GM19324 (cell line): Measurements from ENCODE around the gene STAU1.
A peak's percentile ranks its signal among the peaks of the same experiment; 100 is the strongest.
"Not testable (repeated sequence)": the region's sequence is repeated elsewhere in the genome, so short reads cannot be mapped to it uniquely, and the experiment has no call there.

Experiments used
- ATAC-seq: cut with Tn5 transposase; IDR thresholded peaks from one replicate; pipeline ENCODE4 v1.9.1; 2021; ENCODE audit warnings: mild to moderate bottlenecking, moderate library complexity; ENCODE audit not compliant: unreplicated experiment, low FRiP score

Gene STAU1

DNA sequence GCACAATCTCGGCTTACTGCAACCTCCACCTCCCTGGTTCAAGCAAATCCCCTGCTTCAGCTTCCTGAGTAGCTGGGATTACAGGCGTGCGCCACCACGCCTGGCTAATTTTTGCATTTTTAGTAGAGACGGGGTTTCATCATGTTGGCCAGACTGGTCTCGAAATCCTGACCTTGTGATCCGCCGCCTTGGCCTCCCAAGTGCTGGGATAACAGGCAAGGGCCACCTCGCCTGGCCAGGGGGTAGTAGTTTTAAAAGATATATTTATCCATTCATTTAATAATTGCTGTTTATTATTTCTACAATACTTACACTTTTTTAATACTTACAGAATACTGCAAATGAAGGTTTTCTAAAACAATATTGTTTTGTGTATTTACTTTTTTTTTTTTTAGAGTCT, 15.6 kb upstream of the STAU1 start:
- no peak for ATAC-seq

DNA sequence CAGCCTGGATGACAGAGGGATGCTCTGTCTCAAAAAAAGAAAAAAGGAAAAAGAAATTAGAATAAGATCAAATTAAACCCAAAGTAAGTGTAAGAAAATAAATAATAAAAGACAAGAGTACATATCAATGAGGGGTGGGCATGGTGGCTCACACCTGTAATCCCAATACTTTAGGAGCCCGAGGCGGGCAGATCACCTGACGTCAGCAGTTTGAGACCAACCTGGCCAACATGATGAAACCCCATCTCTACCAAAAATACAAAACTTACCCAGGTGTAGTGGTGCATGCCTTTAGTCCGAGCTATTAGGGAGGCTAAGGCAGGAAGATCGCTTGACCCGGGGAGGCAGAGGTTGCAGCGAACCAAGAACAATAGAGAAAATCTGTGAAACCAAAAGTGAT, 14.9 kb upstream of the STAU1 start:
- no peak for ATAC-seq

DNA sequence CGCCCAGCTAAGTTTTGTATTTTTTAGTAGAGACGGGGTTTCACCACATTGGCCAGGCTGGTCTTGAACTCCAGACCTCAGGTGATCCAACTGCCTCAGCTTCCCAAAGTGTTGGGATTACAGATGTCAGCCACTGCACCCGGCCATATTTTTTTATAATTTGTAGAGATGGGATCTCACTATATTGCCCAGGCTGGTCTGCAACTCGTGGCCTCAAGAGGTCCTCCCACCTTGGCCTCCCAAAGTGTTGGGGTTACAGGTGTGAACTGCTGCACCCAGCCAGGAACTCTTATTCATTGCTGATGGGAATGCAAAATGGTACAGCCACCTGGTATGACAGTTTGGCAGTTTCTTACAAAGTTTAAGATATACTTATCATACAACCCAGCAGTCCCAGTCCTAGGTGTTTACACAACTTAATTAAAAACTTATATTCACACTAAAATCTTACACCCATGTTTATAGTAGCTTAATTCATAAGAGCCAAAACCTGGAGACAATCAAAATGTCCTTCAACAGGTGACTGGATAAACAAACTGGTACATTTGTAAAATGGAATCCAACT, 11.7 kb upstream of the STAU1 start:
- no peak for ATAC-seq

DNA sequence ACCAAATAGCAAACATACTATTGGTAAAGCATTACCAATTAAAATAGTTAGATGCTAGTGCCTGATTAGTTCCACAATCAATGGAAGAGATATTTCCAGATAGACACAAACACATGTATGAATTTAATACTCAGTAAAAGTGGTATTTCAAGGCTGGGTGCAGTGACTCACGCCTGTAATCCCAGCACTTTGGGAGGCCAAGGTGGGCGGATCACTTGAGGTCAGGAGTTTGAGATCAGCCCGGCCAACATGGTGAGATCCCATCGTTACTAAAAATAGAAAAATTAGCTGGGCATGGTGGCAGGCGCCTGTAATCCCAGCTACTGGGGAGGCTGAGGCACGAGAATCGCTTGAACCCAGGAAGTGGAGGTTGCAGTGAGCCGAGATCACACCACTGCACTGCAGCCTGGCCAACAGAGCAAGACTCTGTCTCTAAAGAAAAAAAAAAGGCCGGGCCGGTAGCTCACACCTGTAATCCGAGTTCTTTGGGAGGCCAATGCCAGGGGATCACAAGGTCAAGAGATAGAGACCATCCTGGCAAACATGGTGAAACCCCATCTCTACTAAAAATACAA, 4.9 kb upstream of the STAU1 start:
- ATAC-seq: not testable (repeated sequence)

DNA sequence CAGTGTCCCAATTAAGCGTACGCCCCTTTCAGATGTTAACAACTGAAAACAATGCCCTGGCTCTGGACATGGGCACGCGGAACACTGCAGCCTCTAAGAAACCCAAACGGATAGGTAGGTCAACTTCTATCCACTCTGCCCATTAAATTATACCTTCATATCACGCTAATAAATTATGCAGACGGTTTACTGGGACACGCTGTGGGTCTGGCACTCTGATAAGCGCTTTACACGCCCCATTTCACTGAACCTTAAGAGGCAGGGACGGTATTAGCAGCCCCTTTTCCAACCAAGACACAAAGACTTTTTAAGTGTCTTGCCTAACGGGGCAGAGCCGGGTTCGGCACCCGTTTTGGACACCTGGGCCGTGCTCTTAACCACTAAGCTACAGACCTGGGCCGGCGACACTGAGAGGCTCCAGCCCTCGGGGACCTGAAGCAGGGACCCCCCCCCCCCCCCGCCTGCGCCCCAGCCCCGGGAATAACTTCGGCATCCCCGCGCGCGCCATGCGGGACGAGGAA, 744 bp downstream of the STAU1 start:
- ATAC-seq: peak; percentile 3

DNA sequence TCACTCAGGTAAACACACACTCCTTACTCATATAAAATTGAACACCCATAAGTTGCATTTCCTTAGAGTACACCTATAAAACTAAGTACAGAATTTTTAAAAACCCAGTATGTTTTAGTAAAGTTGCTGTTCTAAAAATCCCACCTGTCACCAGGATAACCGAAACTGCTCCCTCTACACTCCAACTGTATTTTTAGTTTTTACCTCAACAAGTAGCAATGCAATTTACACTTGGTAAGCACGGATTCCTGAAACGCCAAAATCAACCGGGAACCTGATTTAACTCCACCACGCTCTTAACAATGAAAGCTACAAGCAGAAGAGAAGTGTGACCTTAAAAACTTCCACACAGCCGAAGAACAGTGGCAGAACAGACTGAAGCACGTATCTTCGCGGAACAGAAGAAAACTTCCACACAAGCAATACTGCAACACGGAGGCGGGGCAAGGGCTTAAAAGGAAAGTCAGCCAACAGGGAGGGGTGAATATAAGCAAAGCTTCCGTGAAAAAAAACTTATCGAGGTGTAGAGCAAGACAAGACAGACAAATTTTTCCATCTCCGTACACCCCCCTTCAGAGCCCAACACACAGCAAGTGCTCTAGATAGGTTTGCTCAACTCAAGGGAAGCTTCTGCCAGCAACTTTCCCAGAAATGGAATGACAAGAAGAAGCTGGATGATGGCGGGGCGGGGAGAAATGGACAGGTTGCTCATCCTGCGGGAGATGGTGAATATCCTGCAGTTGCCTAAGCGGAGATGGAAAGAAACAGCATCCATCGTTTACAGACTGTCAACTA, 1.4 kb downstream of the STAU1 start:
- no peak for ATAC-seq

DNA sequence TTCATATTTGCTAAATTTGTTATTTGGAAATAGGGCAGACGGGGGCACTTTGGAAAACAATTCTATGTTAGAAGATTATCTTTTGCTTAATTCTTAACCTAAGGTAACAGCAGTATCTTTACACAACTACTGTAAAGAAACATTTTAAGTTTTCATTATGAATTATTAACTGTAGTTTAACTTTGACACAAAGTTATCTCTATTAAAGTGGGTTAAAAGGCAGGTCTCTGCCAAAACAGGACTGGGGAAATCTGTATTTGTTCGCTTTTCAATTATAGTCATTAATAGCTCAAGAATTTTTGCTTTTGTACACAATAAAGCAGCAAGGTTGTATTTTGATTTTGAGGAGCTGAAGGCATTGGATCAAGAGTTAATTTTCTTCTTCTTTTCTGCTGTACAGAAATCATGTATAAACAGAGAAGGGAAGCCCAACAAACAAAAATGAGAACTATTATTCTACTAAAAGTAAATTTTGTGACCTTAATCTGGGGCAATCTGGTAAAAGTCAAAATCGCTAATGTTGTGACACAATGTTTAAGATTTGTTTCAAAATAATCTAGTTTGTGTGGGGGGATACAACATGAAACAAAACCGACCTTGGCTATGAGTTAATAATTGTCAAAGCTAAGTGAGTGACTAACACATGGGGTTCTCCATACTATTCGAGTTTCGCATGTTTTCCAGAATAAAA, 2.9 kb downstream of the STAU1 start:
- ATAC-seq: no peak

DNA sequence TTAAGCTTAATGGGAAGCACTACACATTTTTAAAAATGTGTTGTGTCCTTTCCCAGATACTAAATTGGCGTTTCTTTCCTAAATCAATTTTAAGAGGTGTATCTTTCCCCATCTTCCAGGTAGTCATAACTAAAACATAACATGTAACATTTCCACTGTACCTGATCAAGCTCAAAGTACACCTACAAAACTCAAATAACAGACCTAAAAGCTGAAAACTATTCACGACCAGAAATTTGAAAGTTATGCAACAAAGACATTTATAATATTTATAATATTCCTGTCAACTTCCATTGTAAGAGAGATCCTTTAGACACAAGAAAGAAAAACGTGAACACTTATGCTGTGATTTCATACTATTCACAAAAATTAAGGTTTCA, 3.5 kb downstream of the STAU1 start:
- no peak for ATAC-seq

DNA sequence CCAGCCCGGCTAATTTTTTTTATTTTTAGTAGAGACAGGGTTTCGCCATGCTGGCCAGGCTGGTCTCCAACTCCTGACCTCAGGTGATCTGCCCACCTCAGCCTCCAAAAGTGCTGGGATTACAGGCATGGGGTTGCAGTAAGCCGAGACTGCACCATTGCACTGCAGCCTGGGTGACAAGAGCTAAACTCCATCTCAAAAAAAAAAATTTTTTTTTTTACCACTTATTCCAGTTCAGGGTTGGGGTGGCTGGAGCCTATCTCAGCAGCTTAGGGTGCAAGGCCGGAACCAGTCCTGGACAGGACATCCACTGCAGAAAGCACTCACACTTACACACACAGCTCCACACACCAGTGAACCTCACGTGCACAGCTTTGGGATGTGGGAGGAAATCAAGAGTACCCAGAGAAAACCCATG, 4.0 kb downstream of the STAU1 start:
- not testable (repeated sequence) for ATAC-seq

DNA sequence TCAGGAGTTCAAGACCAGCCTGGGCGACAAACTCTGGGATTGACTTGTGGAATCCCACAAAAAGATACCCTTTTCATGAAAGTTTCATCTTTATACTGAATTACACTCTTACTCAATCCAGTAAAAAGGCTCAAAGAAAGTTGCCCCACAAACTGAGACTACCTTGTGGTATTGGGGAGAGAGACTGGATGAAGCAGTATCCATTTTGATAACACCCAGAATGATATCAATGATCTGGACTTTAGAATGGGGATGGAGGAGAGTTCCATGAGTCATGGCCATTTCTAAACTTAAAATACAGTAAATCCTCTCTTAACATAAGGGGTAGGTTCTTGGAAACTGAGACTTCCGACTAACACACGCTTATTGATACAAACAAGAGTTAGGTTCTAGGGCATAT, 4.7 kb downstream of the STAU1 start:
- ATAC-seq: no peak

DNA sequence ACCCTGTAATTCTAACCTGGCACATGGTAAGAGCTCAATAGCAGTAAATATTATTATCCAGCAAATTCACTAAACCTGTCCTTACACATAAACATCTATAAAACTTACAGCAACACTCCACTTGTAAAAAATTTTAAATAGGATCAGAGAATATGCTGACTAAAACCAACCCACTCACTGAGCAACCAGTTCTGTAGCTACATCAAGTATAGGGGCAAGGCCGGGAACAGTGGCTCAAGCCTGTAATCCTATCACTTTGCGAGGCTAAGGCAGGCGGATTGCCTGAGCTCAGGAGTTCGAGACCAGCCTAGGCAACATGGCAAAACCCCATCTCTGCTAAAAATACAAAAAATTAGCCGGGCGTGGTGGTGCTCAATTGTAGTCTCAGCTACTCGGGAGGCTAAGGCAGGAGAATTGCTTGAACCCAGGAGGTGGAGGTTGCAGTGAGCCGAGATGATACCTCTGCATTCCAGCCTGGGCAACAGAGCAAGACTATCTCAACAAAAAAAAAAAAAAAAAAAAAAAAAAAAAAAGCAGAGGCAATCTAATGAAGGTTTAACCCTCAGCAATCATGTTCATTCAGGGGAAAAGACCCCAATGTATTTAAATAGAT, 6.8 kb downstream of the STAU1 start:
- no peak for ATAC-seq

DNA sequence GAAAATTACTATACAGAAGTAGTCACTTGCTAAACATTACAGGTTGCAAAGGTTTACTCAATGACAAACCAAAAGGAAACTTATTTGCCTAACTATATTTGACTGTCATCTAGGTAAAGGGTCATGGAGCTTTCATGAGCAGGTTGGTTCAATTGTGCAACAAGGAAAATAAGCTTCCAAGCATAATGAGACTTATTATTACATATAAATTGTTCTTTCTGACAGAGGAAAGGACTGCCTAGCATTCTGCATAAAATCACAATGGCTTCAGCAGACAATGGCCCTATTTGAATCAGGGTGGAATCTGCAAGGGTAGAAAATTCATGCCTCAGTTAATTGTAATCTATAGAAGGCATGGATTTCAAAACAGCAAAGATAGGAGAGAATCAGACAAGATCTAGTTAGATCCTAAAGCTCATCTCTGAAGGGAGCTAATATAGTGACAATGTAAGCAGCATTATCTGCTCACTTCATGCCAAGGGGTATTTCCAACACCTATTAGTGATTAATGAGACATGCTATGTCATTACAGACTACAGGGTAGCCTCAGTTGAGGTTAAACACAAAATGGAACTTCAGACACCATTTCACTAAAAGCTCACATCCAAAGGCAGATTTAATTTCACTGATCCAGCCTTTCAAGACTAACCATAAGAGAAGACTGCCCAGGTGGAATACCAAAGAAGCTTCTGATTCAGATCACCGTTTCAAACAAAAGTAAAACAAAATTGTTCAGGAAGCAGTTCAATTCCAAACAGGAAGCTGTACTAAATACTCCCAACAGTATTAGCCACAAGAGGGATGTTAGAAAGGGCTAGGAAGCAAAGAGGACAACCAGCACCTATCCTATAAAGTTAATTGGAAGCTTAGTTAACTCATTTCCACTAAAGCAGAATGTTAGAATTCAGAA, 8.5 kb downstream of the STAU1 start:
- no peak for ATAC-seq

DNA sequence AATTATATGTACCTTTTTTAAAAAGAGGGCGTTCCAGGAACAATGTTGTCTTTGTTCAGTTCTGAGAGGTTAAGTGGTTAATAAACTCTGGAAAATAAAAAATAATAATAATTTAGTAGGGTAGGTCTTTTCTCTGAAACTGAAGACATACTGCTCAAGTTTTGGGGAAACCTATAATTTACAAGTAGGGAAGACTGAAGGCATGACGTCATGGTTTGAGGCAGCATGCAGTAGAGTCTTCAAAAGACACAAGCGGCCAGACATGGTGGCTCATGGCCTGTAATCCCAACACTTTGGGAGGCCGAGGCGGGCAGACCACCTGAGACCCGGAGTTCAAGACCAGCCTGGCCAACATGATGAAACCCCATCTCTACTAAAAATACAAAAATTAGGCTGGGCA, 14.0 kb downstream of the STAU1 start:
- ATAC-seq: no peak

DNA sequence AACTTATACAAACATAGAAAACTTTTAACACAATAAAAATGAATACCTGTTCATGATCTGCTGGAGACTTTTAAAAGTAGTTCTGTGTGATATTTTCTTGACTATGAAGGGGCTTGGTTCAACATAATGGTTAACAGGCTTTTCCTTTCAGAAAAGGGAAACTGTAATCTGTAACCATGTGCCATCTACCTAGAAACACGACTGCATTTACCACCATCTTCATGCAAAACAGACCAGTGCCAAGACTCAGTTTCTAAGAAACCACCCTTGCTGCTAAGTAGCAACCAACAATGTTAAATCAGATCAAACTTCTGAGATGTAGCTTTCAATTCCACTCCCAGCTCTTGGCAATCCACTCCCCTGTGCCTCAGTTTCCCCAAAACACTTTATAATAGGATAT, 15.7 kb downstream of the STAU1 start:
- ATAC-seq: no peak

DNA sequence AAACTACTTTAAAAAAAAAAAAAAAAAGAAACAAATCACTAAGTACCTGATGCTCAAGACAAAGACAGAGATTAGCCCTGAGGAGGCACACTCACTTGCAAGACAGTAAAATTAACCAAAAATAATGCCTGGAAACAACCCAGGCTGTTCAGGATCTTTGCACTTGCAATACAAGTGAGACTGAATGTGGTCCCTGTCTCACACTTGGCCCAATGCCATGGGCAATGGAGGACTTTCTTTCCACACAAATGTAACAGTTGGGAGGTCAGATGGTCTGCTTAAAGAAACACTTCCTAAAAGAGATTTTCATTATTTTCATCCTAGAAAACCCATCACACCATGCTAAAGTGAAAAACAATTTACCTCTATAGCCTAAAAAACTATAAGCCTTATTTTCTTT, 16.2 kb downstream of the STAU1 start:
- ATAC-seq: no peak

DNA sequence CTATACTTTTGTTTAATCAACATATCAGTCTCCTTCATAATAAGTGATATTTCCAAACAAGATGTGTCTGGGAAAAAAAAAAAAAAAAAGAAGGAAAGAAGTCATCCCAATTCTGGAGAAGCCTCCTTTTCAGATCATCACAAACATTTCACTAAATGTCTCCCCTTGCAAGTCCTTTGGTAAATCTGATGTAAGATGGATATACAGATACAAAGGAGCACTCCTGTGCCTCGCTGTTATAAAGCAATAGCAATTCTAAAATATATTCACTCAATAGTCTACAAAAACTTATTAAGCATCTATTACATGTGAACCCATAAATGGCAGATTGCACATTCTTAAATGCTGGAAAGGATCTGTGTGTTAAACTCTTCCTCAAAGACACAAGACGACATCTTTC, 17.4 kb downstream of the STAU1 start:
- no peak for ATAC-seq

DNA sequence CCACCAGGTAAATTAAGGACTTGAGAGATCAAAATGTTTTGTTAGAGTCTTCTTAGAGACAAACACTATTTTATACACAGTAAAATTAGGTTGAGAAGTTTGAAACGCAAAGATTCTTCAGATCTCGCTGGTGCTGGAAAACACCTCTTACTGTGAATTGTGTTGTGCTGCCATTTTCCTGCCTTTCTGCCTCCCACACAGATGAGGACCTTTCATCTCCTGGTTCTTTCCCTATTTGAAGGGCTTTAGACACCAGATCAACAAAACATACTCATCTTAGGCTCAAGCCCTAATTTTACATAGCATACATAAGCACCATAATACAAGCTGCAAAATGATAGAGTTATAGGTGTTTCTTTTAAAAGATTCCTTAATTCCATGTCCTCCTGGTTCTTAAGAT, 18.6 kb downstream of the STAU1 start:
- ATAC-seq: no peak

DNA sequence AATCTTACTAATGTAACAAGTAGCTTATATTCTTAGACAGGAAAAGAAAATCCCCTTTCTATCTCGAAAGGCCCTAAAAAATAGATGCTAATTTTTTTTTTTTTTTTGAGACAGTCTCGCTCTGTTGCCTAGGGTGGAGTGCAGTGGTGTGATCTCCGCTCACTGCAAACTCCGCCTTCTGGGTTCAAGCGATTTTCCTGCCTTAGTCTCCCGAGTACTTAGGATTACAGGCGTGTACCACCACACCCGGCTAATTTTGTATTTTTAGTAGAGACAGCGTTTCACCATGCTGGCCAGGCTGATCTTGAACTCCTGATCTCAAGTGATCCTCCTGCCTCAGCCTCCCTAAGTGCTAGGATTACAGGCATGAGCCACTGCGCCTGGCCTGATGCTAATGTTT, 19.3 kb downstream of the STAU1 start:
- not testable (repeated sequence) for ATAC-seq

DNA sequence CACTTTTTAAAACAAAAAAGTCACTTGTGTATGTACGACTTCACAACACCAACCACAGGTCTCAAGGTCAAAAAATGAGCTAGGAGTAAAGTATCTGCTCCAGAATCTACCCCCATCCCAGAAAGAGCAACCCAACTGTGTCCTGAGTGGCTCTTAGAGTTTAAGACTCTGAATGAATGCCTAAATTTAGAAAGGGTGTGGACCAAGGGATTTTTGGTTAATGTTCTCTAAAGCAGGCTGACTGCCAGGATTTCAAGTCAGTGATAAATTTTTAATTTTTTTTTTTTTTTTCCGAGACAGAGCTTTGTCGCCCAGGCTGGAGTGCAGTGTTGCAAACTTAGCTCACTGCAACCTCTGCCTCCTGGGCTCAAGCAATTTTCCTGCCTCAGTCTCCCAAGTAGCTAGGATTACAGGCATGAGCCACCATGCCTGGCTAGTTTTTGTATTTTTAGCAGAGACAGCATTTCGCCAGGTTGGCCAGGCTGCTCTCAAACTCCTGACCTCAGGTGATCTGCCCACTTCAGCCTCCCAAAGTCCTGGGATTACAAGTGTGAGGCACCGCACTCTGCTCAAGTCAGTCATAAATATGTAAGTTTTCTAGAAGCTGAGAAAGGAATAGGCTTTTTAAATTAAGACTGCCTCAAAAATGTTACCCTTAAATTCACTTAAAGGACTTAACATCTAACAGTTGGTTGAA, 20.2 kb downstream of the STAU1 start:
- ATAC-seq: no peak
